DOHH2 (cell line): ENCODE measurements around the gene SMAD3.

Experiments
- H3F3A ChIP-seq: fragments of 200-600 bp; sonication (generic), shearing (Covaris generic); 2 replicates; pipeline ENCODE4 v1.6.0; 2016; ENCODE audit warnings: antibody characterized with exemption, mild to moderate bottlenecking; ENCODE audit not compliant: control insufficient read depth, insufficient read depth
- H3K27ac ChIP-seq: fragments of 200-600 bp; sonication (generic); 2 replicates; pipeline ENCODE4 v1.5.1; 2014; ENCODE audit warnings: low read depth, mild to moderate bottlenecking, low read length, moderate library complexity
- H3K27me3 ChIP-seq: fragments of 200-600 bp; sonication (generic); 2 replicates; pipeline ENCODE4 v1.6.1; 2014; ENCODE audit warnings: mild to moderate bottlenecking, low read length, mixed read lengths; ENCODE audit not compliant: control insufficient read depth
- H3K36me3 ChIP-seq: fragments of 200-600 bp; sonication (generic); 2 replicates; pipeline ENCODE4 v1.6.1; 2014; ENCODE audit warnings: mild to moderate bottlenecking, low read length, moderate library complexity, mixed read lengths; ENCODE audit not compliant: control insufficient read depth
- H3K4me1 ChIP-seq: fragments of 200-600 bp; sonication (generic); 2 replicates; pipeline ENCODE4 v1.6.1; 2014; ENCODE audit warnings: mild to moderate bottlenecking, low read length, mixed read lengths; ENCODE audit not compliant: control insufficient read depth
- H3K4me2 ChIP-seq: fragments of 200-600 bp; sonication (generic); 2 replicates; pipeline ENCODE4 v1.6.0; 2014; ENCODE audit warnings: mild to moderate bottlenecking, low read length, moderate library complexity
- H3K4me3 ChIP-seq: fragments of 200-600 bp; sonication (generic); 2 replicates; pipeline ENCODE4 v1.5.1; 2014; ENCODE audit warnings: mild to moderate bottlenecking, low read length, mixed read lengths
- H3K79me2 ChIP-seq: fragments of 200-600 bp; sonication (generic); 2 replicates; pipeline ENCODE4 v1.6.1; 2014; ENCODE audit warnings: mild to moderate bottlenecking, low read length, mixed read lengths; ENCODE audit not compliant: control insufficient read depth
- H3K9me2 ChIP-seq: fragments of 200-600 bp; sonication (generic); replicated peaks from 2 replicates; pipeline ENCODE4 v1.6.1; 2014; ENCODE audit warnings: mild to moderate bottlenecking, low read length, mixed read lengths; ENCODE audit not compliant: control insufficient read depth
- H3K9me3 ChIP-seq: fragments of 200-600 bp; sonication (generic); 2 replicates; pipeline ENCODE4 v1.6.1; 2014; ENCODE audit warnings: antibody characterized with exemption, low read length, mixed read lengths; ENCODE audit not compliant: control insufficient read depth, insufficient read depth
- H4K20me1 ChIP-seq: fragments of 200-600 bp; sonication (generic); 2 replicates; pipeline ENCODE4 v1.6.0; 2014; ENCODE audit warnings: low read depth, mild to moderate bottlenecking, antibody characterized with exemption, low read length, moderate library complexity; ENCODE audit not compliant: control insufficient read depth, insufficient read depth
- EZH2phosphoT487 ChIP-seq: fragments of 200-600 bp; sonication (generic); IDR thresholded peaks from 2 replicates; pipeline ENCODE4 v1.6.1; 2017; ENCODE audit warnings: borderline replicate concordance, mild to moderate bottlenecking, antibody characterized with exemption, low read length, moderate library complexity, mixed read lengths
- TF ChIP-seq, protein P1 (sequence below): fragments of 200-600 bp; sonication (generic); IDR thresholded peaks from one replicate; pipeline ENCODE4 v1.5.1; 2014; ENCODE audit warnings: antibody characterized with exemption, mild to moderate bottlenecking, low read depth, low read length; ENCODE audit not compliant: poor library complexity, severe bottlenecking

Gene SMAD3

DNA sequence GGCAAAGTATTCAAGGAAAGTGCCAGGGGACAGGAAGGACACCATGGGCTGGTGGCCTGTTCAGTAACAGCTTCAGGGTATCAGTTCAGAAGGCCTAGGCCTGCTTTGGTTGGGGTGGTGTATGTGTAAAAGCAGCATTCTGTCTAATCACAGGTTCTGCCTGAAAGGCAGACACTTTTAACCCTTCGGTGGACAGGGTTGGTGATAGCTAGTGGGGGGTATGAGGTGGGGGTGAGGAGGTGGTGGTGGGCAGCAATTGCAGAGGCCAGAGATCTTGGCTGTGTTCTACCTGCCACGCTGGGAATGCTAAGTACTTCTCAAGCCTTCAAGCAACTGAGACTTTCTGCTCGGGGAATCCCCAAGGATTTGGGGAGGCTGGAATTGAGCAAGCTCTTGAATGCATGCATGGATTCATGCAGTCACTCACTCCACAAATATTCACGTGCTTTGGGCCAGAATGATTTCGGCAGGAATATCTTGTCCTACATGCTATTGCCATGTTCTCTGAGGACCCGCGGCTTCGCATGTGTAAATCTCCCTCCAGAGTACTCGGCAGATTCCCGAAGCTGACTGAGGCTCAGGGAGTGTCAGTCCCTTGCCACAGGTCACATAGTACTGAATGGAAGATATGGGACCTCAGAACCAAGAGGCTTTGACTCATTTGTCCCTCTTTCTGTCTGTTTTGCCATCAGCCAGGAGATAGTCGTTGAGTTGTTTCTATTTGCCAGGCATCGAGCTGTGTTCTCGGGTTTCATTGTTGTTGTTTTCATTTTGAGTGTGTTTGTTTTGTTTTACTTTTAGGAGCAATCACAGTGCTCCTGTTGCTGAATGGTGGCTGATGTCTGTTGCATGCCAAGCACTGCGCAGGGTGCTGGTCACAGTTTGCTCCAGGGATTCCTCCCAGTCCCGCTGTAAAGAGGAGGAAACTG lies 65.5 kb downstream of the SMAD3 start:
- Histone ChIP-seq H3K27me3 (no peaks in the 10 kb centered on the region), H3K9me3 (no peaks in the 10 kb centered on the region), H3K79me2 (peaks cover 33% of the 10 kb centered on the region), H3K27ac (no peak overlapping the region), H3F3A (no peaks in the 10 kb centered on the region), H3K36me3 (no peaks in the 10 kb centered on the region), H3K9me2 (no peaks in the 10 kb centered on the region), H3K4me3 (no peak overlapping the region), H3K4me1 (peaks cover 28% of the 10 kb centered on the region), H3K4me2 (no peak overlapping the region), H4K20me1 (peaks cover 14% of the 10 kb centered on the region)
- TF ChIP-seq, protein P1, sequence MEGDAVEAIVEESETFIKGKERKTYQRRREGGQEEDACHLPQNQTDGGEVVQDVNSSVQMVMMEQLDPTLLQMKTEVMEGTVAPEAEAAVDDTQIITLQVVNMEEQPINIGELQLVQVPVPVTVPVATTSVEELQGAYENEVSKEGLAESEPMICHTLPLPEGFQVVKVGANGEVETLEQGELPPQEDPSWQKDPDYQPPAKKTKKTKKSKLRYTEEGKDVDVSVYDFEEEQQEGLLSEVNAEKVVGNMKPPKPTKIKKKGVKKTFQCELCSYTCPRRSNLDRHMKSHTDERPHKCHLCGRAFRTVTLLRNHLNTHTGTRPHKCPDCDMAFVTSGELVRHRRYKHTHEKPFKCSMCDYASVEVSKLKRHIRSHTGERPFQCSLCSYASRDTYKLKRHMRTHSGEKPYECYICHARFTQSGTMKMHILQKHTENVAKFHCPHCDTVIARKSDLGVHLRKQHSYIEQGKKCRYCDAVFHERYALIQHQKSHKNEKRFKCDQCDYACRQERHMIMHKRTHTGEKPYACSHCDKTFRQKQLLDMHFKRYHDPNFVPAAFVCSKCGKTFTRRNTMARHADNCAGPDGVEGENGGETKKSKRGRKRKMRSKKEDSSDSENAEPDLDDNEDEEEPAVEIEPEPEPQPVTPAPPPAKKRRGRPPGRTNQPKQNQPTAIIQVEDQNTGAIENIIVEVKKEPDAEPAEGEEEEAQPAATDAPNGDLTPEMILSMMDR: no peak
- no peak for TF ChIP-seq EZH2phosphoT487

GRCh38 chr15:67132276-67132675 lies 66.9 kb downstream of the SMAD3 start:
- TF ChIP-seq, protein P1: no peak
- no peak for TF ChIP-seq EZH2phosphoT487

GRCh38 chr15:67133026-67133425 lies 67.6 kb downstream of the SMAD3 start:
- H3K4me2 ChIP-seq: no peak overlapping the region
- H3K36me3 ChIP-seq: no peaks in the 10 kb centered on the region
- no peak overlapping the region for H3K4me3 ChIP-seq
- peaks cover 19% of the 10 kb centered on the region for H4K20me1 ChIP-seq
- H3K27me3 ChIP-seq: no peaks in the 10 kb centered on the region
- no peaks in the 10 kb centered on the region for H3F3A ChIP-seq
- no peaks in the 10 kb centered on the region for H3K9me3 ChIP-seq
- H3K9me2 ChIP-seq: no peaks in the 10 kb centered on the region
- no peak overlapping the region for H3K27ac ChIP-seq
- TF ChIP-seq EZH2phosphoT487: no peak
- TF ChIP-seq, protein P1: no peak
- peaks cover 34% of the 10 kb centered on the region for H3K4me1 ChIP-seq
- peaks cover 39% of the 10 kb centered on the region for H3K79me2 ChIP-seq

More at GRCh38 chr15:67132276-67132675, 66.9 kb downstream of the SMAD3 start:
- Histone ChIP-seq H3K27ac (no peak overlapping the region), H3K9me3 (no peaks in the 10 kb centered on the region), H3K4me2 (no peak overlapping the region), H3K9me2 (no peaks in the 10 kb centered on the region), H4K20me1 (peaks cover 17% of the 10 kb centered on the region), H3F3A (no peaks in the 10 kb centered on the region), H3K4me1 (peaks cover 31% of the 10 kb centered on the region), H3K79me2 (peaks cover 32% of the 10 kb centered on the region), H3K27me3 (no peaks in the 10 kb centered on the region), H3K4me3 (no peak overlapping the region), H3K36me3 (no peaks in the 10 kb centered on the region)
